Stimulated activated CD8-positive, alpha-beta memory T cell treated with anti-CD3 and anti-CD28 coated beads, Interleukin-7, amount 100 ng/mL, for 4 hours (primary cell): ENCODE results near the gene TOX2.

Source experiments
- DNase-seq, 2 donors: peaks; one replicate each; pipeline ENCODE4 v3.0.0-alpha.2; 2020; ENCODE audit warnings: low read depth in 2 of 2

Gene TOX2

DNA sequence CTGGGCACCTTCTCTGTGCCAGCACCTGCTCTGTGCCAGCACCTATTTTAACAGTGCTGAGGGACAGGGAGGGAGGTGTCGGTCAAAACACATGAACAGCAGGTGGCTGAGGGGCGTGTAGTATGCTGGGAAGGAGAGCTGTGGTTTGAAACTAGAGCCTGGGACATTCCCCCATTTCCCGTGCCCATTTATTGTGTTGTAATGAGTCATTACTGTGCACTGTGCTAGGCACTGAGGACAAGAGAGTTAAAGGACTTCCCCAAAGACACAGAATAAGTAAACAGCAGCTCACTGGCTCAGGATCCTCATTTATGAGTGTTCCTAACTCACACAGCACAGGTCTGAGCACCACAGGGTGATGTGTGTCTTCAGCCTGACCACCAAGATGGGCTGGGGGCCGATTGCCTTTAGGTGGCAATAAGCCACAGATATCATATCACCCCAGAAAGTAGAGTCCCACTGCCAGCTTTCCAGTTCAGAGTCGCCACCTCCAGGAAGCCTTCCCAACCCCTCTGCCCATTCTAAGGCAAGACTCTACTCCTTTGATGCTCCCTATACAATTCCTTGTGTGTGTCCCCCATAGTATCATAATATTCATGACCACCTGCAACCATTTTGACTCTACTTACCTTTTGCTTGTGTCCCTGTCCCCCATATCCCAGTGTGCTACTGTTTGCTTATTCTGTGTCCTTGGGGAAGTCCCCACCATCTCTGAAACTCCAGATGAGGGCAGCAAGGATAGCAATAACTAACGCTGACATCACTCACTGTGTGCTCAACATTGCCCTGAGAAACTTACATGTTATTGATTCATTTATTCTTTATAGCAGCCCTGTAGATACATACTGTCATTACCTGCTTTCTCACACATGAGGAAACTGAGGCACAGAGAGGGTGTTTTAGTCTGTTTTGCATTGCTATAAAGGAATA is 87.3 kb downstream of the TOX2 start:
- DNase-seq: no peak

DNA sequence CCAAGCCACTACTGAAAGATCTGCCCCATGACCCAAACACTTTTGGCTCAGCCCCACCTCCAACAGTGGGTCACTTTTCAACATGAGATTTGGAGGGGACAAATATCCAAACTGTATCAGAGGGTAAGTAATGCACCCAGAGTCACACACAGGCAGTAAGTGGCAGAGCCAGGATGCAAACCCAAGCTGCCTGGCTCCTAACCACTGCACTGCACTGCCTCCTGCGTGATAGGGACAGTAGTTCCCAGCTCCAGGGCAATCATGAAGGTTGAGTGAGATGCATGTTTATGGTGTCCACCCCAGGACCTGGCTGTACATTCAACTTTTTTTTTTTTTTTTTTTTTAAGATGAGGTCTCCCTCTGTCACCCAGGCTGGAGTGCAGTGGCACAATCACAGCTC is 88.2 kb downstream of the TOX2 start:
- DNase-seq: no peak

DNA sequence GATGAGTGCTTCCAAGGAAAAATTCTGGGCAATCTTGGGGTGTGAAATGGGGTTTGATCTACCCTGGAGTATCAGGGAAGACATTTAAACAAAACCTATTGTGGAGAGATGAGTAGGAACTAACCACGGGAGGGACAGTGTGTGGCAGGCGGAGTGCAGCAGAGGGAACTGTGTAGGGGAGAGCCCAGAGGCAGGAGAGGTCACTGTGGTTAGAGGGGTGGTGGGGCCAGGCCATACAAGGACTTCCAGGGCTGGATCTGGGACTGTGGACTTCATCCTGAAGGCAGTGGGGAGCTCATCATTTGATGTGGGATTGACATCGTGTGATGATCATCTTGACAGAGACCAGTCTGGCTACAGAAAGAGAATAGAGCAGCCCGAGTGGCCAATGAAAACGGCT is 89.0 kb downstream of the TOX2 start:
- DNase-seq: no peak

DNA sequence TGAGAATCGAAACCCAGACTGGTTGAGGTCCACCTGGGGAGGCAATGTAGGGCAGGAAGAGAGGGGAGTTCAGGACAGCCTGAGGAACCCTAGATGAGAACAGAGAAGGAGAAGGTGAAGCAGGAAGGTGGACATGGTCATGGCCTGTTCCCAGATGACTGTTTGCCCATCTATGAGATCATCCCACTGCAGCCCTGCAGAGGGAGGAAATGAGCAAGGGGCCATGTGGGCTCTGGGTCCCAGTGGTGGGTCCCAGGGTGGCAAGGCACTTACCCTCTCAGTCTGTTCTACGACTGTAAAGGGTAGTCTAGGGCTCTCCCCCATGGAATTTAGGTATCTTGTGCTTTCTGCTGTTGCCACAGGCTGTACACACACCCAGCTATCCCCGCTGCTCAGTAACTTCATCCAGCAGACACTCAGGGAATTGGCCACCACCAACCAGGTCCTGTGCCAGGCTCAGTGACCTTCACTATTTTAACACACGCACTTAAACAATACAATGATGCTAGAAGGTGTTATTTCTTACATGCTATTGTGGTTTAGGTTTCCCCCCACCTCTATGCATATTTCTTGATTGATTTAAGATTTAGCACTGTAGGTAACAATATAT is 89.8 kb downstream of the TOX2 start:
- no peak for DNase-seq

DNA sequence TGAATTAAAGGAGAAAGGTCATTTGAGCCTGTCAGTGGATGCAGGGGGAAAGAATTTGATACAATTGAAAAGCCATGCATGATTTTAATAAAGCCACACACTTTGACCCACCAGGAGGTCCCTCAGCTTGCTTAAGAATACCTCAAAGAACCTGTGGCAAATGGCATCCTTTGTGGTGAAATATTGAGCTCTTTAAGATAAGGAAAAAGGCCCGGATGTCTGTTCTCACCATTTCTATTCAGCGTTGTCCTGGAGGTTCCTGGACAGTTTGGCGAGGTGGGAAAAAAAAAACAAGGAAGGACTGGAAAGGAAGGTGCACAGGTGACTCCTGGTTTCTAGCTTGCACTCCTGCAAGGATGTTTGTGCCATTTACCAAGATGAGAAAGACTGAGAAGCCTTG is 91.0 kb downstream of the TOX2 start:
- DNase-seq: no peak

DNA sequence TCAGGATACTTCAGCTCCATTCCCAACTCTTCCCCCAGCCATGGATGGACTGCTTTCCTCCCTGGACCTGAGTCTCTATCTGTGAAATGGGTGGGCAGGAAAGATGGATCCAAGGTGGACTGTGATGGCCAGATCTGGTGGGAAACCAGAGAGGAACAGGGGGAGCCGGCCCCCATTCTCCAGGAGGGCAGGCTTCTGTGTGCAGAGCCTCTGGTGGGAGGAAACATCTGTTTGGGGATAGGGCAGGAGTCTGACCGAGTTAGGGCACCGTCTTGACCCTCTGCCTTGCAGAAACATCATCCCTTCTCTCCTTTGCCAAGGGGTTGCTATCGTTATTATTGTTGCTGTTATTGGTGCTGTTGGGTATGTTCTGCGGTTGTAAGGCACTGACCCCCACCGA is 91.5 kb downstream of the TOX2 start:
- DNase-seq: no peak

DNA sequence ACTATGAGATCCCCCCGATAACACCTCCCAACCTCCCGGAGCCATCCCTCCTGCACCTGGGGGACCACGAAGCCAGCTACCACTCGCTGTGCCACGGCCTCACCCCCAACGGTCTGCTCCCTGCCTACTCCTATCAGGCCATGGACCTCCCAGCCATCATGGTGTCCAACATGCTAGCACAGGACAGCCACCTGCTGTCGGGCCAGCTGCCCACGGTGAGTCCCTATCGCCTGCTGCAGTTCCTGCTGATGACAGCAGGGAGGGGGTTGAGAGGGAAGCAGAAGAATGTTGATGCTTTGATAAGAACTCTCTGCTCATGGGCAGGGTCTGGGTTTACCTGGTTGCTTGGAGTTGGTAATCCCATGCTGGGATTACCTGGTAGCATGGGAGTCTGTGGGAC is 91.9 kb downstream of the TOX2 start:
- no peak for DNase-seq

DNA sequence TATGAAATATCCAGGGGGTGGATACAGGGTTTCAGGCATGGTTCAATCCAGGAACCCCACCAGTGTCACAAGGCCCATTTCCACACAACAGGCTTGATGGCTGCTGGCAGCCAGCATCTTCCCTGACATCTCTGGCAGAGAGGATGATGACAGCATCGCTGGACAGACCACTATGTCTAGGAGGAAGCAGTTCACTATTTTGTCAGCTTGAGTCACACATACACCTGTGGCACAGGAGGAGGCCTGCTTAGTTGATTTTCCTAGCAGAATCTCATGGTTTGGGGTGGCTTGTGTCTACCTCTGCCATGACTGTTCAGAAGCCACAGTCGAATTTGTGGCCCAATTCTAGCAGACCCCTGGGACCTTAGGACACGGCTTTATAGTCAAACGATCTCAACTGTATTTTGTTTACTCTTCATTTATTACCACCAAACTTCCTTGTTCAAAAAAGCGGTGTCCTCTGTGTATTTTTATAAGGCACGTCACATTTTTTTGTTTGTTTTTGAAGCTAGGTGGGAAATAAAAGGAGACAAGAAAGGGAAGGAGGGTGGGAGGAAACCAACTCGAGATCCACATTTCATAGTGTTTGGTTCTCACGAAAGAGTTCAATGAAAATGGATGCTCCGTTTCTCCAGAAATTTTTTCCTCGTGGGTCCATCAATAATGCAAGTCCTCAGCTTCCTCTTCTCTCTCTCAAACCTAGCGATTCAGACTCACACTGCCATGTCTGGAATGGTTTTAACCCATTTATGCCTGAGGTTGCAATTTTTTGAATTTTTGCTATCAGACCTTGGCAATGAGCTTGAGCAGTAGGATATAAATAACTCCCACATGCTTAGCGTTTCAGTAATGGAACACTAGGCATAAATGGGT is 94.4 kb downstream of the TOX2 start:
- DNase-seq: no peak

DNA sequence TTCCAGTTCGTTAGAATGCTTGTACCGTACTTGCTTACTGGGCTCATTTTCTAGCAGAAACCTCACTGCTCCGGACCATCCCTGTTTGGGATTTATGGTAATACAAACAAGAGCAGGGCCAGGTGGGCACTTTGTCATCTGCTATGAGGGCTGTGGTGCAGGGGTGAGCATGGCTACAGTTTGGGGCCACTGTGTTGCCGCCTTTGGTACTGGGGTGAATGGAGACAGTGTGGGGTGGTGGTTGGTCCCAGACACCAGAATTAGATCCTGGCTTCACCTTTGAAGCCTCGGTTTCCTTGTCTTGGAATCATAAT is 95.0 kb downstream of the TOX2 start:
- DNase-seq: no peak

DNA sequence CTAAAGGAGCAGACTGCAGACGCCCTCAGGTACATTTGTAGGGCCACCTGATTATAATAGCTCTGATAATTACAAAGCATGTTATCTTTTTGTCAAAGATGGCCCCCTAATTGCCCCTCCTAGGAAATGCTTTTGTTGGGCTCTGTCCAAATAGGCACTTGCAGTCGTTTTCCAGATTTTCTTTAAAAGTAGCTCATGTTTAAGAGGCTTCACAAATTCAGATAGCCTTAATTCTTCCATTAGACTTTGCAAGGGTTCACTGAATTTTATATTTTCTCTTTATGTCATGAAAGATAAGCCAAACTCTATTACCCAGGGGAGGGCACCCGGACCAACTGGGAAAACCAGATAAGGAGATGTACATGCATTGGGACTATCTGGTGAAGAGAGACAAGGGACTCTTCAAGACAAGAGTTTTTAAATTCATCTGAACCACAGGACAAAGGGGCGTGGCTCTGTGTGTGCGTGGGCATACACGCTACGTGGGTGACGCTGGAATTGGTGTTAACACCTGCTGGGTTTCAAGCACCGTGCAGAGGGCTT is 95.6 kb downstream of the TOX2 start:
- peak in 1 of 2 donors; percentile 21 for DNase-seq

DNA sequence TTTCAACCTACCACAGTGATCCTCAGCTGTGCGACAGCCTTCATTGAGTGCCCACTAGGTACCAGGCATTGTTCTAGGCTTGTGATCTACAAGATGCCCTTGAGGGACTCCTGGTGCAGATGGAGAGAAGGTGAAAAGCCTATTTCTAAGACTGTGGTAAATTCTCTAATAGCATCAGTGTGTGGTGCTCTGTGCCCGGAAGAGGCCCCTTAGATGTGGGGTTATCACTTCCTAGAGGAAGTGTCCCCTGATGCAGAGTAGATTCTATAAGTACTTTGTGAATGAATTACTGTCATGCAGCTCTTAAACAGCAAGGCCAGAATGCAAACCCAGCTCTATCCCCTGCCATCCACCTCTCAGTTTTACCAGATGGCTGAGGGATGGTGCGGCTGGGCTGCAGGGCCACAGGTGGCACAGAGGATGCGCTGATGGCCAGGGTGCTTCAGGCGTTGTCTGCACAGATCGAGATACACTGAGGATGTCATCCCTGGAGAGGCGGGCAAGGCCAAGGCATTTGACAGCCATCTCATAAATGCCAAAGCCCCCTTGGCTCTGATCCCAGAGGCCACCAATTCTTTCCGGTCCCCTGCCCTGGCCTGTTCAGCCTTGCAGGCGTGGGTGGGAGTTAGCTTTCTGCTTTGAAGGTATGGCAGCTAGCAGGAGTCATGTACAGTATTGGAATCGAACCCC is 96.7 kb downstream of the TOX2 start:
- no peak for DNase-seq

DNA sequence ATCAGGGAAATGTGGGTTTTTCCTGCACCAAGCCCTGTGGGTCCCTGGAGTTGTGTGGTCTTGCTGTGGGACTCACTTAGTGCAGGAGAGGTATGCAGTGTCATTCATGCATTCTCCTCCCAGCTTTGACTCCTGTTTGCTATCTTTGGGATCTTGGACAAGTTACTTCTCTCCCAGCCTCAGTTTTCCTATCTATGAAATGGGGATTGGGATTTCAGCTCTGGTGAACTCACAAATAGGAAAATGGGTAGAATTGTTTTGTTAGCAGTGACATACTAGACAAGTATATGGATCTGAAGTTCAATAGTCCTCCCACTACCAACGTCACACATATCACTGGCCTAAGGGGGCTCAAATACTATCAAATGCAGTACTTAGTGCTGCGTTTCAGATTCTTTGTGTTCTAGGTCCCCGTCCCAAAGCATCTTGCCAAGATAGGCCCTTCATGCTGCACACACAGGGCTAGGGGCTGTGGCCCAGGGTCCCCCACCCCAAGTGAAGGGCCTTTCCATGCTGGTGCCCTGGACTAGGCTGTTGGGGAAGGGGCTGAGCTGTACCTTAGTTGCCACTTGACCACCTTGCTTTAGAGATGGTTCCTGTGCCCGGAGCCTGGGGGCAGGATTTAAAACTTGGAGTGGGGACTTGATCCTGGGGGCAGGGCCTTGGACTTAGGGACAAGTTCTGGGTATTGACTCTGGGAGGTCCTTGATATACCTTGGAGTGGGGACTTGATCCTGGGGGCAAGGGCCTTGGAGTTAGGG is 98.0 kb downstream of the TOX2 start:
- DNase-seq: no peak

DNA sequence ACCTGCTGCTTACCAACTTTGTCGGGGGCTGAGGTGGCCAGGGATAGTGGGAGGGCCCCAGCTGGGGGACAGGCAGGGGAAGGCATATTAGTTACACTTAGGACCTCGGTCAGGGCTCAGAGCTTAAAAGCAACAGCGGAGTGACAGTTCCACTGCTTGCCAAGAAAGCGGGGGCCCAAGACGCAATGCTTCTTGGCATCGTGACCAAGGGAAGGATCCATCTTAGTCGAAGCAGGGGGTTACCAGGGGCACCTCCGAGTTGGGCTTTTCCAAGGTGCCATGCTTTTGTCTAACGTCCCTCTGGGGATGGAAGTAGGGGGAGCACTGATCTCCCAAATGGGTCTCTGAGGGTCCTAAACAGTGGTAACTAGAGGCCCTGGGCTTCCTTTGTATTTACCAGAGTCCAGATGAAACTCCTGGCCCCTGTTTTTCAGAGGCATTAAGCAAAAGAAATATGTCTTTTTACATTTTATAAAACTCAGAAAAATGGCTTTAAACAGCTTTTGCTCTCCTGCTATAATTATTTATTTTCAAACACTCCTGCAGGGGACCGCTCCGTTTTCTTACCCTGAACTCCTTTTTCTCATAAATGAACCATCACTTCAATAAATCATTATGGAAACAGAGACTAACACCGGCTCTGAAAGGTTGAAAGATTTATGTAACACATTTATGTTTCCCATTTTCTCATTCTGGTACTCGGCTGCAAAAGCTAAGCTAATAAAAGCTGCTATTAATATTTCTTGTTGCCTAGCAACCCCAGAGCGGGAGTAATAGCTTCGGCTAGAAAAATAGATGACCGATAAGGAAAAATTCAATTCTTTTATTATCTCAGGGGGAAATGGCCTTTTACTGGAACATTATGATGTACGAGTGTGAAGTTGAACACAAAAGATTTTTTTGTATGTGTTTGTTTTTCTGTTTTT is 100.4 kb downstream of the TOX2 start:
- no peak for DNase-seq

DNA sequence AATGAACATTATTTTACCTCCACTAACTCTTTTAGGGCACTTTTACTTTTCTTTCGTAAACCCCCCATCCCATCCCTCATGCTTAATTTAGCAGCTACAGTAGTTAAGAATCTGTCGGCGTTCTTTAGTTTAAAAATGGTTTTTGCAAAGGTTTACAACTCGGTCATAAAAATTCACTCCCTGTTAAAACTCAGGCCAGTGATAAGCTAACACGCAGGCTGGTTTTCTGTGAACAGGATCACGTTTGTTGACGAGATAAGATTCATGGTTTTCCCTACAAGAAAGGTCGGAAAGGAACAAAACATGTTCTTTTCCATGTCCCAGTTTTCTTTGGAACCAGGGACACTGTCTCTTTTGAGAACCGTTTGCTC is 101.1 kb downstream of the TOX2 start:
- DNase-seq: no peak

DNA sequence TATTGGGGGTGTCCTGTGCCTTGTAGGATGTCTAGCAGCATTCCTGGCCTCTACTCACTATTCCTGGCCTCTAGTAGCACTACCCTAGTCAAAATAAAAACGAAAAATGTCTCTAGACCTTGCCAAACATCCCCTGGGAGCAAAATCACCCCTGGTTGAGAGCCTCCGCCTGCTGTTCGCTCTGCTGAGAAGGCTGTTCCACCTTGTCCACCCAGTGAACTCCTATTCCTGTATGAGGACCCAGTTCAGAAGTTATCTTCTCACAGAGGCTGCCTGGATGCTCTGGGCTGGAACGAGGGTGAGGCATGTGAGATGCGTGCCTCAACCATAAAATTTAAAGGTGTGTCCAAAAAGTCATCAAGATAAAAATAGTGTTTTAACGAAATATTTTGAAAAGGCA is 101.9 kb downstream of the TOX2 start:
- no peak for DNase-seq

DNA sequence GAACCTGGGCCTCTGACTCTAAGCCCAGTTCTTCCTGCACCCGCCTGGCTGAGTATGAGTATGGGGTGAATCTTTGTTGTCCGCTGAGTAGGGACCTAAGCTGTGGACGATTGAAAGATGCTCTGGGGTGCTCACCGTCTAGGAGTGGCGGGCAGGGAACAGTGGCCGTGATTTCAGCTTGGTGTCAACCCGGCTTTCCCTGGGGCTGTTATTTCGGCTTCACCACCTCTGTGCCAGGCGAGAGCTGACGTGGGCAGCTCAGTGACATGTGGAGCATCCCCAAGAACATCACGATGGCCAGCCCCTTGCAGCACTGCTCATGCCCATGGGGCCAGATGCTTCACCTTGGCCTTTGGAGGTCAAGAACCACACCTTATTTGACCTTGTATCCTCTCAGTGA is 102.6 kb downstream of the TOX2 start:
- no peak for DNase-seq

DNA sequence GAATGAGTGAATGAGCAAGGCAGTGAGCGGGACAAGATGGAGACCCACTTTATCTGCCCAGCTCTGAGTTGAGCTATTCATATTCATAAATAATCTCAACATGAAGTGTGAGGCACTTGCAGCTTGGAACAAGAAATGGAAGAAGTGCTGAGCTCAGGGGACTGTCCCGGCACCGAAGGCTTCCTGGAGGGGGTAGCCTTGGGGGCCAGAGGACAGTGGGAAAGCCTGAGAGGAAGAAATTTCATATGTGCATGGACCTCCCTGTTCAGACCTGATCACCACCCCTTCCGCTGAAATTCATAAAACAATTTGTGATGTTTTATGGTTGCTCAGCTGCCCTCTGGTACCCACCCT is 103.2 kb downstream of the TOX2 start:
- DNase-seq: no peak

DNA sequence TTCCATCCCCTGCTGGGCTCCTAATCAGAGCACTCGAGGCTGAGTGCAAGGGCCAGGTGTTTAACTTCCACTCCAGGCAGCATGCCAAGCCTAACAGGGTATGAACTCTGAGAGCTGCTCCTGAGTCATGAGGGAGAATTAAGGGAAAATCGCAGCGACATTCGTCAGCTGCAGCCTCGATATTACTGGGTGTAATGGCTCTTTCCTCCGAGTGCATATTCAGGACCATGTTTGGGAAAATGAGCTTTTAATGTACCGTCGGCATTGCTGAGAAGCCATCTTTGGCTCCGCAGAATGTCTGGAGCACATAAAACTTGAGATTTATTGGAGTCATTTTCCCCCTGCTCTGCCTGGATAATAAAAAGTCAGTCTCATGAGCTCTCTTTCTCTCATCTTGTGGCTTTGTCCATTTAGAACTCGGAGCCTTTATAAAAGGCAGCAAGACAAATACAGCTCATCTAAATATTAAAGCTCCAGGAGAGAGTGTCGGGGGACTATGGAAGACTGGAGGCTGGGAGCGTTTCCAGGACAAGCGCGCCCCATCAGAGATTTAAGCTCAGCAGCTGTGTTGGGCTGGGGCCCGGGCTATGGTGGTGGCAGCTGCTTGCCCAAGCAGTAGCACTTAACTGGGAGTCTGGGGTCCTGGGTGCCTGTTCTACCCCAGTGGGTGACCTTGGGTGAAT is 103.7 kb downstream of the TOX2 start:
- DNase-seq: no peak

DNA sequence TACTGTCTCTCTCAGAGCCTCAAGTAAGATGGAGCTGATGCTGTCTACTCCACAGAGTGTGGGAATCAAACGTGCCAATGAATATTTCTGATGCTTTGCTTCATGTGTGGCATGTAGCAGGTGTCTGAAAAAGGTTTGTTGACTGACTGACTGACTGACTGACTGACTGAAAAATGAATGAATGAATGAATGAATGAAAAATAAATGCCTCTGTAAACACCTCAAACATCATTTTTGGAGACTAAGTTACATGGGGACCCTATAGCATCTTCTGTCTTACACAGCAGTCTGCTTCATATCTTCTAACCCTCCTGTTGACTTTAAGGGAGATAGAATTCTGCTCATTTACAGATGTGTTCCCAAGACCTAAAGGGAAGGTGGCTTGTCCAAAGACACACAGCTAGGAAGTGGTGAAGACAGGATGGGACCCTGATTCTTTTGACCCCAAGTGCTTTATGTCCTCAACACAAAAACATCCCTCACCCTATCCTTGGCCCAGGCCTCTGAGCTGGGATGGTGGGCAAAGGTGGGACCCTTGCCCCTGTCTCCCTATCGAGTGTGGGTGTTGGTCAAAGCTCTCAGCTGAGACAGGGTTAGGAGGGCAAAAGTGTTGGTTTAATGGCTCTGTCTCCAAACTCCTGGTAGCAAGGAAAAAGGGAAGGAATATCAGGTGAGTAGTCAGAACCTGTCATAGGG is 104.4 kb downstream of the TOX2 start:
- no peak for DNase-seq
